Amniotic epithelial cell (primary cell): ENCODE data around the gene FBXW2.

Experiments used
- DNase-seq: peaks from one replicate; pipeline ENCODE4 v3.0.0-alpha.2; 2010; ENCODE audit warnings: low read depth

FBXW2 gene

DNA sequence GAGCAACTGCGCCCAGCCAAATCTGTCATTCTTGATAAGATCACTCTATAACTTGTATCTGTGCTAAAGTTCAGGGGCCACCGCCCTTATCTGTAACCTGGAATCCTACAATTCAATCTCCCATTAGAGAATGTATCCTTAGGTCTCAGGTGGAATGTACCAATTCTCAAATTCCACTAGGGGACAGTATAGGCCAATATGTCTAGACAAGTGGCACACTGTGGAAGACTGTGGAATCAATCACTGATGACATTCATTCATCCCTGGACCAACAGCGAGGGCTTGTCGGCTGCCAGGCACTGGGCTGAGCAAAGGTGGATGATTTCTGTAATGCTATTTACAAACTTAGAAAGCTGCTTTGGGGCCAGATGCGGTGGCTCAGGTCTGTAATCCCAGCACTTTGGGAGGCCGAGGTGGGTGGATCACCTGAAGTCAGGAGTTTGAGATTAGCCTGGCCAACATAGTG, 50.2 kb downstream of the FBXW2 start:
- DNase-seq = peak; percentile 51

DNA sequence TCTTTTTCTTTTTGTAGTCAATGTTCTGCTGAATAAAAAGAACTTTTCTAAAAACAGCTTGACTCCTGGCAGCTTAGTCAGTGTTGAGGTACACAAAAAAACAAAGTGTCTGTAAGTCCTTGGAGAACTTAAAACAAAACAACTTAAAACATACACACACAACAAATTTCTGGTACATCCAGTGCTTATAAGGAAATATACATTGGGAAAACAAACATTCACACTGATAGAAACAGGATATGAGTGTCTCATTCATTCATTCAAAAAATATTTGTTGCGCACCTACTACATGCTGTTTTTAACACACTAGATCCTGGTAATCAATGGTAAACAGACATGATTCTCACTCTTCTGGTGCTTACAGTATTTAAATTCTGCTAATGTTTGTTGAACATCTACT, 51.5 kb downstream of the FBXW2 start:
- no peak for DNase-seq

DNA sequence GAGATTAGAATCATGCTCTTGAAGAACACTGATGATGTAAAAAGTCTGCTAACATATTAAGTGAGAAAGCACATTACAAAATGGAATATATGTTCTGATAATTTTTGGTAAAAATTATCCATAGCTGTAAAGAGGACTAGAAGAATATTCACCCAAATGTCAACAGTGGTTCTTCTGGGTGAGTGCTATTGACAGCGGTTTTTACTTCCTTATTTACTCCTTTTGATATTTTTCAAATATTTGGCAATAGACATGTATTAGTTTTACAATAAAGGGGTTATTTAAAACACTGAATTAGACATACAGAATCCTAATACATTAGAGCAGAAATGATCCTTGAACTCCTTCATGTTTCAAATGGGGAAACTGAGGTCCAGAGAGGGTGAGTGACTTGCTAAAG, 52.0 kb downstream of the FBXW2 start:
- no peak for DNase-seq

DNA sequence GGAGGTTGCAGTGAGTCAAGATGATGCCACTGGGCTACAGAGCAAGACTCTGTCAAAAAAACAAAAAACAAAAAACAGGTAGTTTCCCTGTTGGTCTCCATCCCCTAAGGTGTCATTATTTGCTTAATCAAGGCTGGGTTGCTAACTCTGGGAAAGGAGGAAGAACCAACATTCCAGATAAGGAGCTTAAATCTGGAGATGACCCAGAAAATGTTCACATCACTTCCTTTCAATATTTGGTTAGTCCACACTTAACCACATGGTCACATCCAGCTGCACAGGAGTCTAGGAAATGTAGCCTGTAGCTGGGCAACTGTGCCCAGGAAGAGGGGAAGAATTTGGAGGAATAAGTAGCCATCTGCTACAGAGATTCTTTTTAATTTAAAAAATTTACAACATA, 53.1 kb downstream of the FBXW2 start:
- no peak for DNase-seq

DNA sequence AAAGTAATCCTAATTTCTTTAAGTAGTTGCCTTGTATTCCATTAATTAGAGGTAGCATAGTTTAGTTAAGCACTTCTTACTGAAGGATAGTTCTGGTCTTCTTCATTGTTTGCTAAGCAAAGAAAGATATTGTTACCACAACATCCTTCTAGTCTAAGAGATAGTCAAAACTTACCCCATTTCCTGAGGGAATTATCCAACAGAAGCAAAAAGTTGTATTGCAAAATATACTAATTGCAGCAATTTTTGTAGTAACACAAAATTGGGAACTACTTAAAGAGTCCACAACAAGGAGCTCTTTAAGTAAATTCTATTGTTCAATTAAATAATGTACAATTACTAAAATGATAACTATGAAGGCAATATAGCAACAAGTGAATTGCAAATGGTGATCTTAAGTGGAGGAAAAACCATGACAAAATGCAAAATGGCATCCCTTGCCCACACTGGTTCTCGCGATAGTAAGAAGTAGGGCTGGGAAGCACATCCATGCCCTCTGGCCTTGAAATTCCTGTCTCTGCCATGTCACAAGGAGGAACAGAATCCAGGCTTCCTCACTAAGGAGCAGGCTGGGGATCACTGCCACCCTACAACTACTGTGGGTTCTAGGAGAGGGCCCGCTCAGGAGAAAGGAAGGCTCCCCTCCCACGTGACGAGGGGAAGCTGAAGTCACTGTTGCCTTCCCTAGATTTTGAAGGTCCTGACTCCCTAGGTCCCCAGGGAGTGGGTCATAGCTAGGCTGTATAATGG, 55.6 kb downstream of the FBXW2 start:
- DNase-seq = no peak

DNA sequence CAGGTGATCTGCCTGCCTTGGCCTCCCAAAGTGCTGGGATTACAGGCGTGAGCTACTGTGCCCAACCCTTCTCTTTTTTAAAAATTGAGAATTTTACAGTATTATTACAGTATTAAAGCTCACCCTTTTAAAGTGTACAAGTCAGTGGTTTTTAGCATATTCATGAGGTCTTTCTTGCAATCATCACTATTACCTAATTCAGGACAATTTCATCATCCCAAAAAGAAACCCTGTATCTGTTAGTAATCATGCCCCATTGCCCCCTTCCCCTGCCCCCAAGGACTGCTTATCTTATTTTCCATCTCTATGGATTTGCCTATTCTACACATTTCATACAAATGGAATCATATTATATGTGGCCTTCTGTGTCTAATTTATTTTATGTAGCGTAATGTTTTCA, 56.3 kb downstream of the FBXW2 start:
- no peak for DNase-seq

DNA sequence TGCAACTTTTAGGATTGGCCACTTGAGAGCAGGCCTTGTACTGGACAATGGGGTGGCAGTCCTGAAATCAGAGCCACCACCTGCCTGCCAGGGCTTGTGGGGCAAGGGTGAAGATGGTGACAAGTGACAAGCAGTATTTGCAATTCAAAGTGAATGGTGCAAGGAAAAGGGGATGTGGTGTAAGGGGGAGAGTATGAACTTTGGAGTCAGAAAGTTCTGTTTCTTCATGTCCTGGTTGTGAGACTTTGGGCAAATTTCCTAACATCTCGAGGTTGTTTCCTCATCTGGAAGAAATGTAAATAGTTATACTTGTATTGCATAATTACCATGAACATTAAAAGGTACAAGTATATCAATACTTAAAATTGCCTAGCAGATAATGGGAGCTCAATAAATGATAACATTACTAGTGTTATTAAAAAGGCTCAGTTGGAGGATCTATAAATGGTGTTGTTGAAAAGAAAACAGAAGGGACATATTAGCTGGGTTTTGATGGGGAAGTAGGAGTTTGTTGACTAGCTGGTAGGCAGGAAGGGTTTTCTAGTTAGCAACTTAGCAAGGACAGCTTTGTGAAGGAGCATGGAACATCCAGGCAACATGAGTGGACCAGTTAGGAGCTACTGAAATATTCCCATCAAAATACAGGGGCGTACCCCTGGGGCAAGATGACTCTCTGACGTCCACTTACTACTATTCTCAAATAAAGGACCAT, 57.6 kb downstream of the FBXW2 start:
- peak; percentile 77 for DNase-seq

DNA sequence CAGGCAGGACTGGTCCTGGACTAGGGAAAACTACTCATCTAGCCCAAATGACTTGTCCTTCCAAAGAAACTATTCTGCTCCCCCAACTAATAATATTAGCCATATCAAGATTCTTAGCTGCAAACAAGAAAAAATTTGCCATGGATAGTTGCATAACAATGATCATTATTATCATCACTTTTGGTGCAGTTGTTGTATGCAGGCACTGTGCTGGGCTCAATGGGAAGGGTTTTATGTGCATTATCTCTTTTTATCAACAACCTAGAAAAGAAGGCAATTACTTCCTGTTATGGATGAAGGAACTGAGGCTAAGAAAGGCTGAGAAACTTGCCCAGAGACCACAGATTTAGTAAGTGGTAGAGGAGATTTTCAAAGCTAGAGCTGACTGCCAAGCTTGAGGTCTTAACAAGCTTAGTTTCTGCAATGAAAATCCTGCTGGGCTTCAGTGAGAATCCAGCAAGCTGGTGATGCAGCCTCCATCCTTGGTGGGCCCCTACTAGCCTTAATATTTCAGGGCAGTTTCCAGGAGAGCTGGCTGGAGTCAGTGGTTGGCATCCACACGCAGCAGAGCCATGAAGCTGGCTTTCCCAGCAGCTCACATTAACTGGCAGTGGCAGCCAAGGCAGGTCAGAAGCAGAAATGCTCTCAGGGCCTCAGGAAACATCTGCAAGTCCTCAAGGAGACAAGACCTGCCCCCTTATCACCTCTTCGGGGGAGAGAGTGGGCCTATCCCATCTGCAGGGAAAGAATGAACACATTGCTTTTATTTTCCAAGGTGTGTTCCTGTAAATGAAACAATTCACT, 58.4 kb downstream of the FBXW2 start:
- DNase-seq = no peak

DNA sequence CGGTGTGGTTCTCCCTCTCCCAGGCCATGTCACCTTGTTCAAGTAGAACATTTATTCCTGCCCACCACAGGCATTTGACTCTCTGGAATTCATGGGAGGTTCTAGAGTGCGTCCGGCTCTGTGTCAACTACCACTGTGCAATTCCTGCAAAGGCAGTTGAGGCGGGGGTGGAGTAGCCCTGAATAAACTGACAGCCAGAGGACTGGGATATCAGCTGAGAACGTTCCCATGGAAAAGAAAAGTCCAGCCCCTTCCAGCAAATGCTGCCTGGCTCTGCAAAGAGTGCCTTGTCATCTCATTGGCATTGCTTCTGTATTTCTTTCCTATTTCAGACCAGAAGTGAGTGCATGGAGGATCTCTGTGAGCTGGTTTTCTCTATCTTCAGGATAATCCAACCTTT, 60.0 kb downstream of the FBXW2 start:
- DNase-seq = peak; percentile 92

DNA sequence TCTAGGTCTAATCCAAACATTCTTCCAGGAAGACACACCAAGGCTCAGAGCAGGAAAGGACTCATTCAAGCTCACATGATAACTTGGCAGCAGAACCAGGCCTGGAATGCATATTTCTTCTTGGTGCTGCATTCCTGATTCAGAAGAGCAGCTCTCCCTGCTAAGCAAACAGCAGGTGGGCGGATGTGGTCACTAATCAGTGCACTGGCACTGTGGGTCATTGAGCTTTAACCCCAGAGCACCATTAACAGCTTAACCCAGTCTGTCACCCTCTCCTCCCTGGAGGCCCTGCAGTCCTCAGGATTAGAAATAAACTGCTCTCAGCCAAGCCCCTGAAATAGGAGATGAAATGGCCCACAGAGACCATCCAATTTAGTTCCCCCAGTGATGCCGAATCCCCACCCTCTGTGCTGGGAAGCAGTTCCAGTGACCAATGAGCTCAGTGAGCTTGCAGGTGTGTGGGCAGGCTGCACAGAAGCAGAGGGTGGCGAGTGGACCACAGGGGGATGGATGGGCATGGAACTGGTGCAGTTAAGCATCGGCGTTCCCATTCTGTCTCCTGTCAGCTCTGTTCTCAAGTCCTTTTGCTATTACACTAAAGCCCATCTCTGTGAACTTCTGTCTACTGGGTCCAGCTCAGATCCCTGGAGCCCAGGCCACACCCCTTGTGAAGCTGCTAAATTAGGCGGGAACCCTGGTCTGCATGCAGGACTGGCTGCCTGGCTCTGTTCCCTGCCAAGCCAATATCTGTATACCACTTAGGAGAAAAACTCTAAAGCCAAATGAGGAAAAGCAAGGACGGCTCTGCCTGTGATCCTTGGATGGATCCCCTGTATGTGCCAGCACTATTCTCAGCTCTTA, 62.3 kb downstream of the FBXW2 start:
- peak; percentile 81 for DNase-seq

DNA sequence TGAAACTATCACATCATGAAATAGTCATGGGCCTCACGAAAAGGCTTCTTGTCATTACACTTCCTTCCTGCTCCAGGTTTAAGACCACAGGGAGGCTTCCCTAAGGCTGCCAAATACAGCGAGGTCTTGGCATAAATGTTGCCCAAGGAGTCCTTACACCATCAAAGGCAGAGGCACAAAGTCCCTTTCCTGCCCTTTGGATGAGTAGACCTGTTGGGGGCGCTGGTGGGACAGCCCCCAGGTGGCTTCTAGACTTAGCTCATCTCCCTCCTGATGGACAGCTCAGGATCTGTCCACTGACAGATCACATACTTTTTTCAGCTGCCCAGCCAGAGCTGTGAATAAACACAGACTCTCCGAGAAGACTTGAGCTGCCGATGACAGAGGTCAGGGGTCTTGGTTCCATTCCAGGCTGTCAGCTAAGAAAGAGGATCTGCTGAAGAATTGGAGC, 63.4 kb downstream of the FBXW2 start:
- no peak for DNase-seq

DNA sequence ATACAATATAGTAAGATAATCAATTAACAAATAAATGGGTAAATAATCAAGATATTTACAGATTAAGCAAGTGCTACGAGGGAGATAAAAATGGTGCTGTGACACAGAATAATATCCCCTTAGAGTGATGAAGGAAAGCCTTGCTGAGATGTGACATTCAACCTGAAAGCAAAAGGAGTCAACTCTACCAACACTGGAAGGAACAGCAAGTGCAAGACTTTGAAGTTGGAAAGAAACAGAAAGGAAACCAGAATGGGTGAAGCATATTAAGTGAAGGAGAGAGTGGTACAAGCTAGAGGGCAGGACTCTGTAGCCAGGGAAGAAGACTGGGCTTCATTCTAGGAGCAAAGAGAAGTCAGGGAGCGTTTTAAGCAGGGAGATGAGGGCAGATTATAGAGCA, 66.7 kb downstream of the FBXW2 start:
- DNase-seq = no peak

DNA sequence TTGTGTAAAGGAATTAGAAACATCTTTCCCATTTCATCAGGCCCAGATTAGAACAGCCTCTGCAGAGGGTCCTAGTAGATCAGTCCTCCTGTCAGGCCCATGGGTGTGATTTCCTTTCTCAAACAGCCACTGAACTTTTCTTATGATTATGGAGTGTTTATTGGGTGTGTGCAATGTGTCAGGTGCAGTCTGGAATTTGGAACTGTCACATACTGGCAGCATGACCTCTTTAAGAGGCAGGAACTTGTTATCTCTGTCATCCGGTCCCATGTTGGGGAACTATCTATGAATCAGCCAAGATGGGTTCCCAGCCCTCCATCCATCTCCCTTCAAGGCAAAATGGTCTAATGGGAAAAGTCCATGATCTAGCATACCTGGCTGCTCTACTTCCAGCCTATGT, 67.3 kb downstream of the FBXW2 start:
- no peak for DNase-seq

DNA sequence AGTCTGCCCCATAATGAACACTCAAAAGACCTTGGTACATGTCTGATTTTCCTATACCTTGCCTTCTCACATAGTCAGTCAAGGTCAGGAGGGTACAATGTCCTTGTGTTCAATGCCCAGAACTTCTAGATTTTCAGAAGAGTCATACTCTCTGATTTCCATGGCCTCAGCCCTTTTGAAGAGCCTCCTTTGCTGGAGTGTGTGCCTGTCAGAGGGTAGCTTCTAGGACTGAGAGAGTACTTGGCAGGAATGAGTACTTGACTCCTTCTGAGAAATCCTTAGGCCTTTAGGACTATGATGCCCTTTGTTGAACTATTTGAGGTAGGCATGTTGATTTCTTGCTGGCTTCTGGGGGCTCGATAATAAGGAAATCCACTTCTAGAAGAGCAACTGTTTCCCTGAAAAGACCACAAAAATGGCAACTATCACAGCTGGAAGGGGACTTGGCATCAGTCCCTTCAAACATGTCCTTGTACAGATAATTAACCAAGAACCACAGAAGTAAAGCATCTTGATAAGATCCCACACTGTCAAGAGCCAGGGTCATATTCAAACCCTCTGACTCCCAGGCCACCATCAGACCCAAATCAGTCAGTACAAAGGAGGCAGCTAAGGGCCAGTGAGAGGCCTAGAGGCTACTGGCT, 68.3 kb downstream of the FBXW2 start:
- DNase-seq = no peak

DNA sequence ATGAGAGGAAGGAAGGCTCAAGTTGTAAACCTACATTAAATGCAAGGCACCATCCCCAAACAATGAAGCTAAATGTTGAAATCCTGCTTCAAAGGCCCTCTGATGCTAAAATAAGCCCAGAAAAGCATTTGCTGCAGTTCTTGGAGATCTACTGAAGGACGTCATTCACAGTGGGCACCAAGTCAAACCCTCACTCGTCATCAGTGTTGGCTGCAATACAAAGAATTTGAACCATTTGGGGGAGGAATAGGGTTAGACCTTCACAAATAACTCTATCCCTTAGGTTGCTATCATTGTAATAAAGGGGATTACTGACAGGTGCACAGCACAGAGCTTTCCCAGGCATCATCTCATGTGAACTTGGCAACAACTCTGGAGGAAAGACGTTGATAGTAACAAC, 69.7 kb downstream of the FBXW2 start:
- DNase-seq = peak; percentile 75

DNA sequence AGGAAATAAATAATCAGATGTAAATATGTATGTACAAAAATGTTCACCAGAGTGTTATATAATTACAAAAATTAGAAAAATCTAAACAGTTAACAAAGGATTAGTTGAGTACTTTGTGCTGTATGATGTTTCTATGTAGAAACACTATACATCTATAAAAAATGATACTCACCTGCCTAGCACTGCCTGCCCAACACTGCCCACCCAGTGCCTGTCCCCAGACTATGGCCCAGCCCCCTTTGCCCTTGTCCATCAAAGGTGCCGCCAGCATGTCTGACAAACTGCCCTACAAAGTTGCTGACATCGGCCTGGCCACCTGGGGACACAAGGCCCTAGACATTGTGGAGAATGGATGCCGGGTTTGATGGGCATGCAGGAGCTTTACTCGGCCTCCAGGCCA, 72.8 kb downstream of the FBXW2 start:
- DNase-seq = no peak

DNA sequence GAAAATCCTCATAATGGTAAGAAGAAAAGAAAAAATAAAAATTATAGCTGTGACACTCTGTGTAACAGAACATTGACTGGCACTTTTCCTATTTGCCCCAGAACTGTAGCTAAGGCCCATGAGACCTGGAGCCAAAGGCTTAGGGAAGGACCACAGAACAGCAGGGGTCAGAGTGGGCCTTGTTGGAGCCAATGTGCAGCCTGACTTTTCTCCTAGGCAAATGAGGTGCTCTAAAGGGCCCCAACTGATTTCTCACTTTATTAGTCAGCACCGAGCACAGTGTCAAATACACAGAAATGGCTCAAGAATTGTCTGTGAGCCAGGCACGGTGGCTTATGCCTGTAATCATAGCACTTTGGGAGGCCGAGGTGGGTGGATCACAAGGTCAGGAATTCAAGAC, 74.9 kb downstream of the FBXW2 start:
- no peak for DNase-seq

DNA sequence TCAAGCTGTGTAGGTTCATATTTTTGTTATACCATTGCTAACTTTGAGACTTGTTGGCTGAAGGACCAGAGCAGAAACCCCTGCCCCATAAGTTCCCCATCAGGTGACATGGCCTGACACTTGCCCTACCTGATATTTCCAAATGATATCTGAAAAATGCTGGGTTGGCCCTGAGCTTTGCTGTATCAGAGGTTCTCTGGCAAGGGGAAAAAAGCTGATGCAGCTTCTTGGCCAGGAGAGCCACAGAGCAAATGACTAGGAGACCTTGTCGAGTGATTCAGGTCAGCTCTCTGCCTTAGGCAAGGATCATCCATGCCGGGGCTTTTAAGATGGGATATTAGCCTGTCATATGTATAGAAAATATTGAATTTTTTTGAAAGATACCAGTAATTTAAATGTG, 76.0 kb downstream of the FBXW2 start:
- DNase-seq = no peak

DNA sequence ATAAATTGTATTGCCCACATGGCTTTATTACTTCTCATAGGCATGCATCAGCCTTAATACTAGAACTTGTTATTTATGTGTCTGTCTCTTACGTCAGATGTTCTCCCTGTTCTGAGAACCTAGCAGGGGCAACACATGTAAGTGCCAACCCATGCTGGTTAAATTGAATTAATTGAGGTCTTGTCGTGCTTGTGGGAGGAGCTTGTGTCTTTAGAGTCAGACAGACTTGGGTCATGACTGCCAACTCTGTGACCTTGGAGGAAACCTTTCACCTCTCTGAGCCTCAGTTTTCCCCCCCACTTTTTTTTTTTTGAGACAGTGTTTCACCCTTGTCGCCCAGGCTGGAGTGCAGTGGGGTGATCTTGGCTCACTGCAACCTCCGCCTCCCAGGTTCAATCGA, 76.7 kb downstream of the FBXW2 start:
- no peak for DNase-seq

DNA sequence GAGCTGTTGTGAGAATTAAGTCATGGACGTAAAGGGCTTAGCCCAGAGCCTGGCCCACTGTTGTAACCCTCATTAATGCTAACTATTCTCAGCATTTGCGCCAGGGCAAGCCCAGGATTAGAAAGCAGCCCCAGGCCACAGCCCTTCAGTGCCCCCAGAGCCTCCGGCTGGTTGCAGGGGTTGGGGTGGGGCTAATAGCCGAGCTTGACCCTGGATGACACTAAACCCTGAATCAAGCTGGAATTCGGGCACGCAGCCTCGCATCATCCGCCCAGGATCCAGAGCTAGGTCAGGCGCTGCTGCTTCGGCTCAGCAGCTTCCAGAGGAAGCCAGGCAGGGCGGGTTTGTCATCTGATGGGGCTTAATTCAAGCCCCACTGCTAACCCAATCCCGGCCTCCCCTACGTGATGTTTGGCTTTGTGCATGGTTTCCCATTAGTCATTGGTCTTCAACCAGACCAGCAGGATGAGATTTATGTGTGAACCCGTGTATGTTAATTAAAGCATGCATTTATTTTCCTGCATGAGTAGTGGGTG, 77.8 kb downstream of the FBXW2 start:
- peak; percentile 80 for DNase-seq

DNA sequence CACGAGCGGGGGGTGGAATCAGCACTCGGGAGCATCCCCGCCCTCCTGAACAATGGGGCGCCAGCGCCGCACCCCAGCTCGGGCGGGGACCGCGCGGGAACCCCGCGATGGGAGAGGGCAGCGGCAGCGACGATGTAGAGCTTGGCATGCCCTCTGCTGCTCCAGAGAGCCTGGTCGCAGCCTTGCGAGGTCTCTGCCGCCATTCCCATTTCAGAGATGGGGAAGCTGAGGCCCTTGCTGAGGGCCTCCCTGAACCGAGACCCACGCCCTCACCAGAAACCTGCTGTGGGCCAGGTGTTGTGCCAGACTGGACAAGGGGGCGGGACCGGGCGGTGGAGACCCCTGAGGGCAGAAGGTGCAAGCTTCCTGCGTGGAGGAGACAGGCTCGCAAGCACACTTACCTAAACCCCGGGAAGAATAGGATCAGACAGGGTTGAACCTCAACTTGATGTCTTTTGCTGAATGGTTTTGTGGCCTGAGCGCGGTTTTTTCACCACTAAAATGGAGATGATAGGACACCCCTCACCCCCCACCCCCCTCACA, 78.3 kb downstream of the FBXW2 start:
- DNase-seq = no peak
